A673 (cell line): ENCODE results near the gene IGSF21. TPM values are rescaled to one million over a fixed set of nuclear protein-coding genes. Genes with fewer than 3 reads are reported as not detected.

Experiments
- BruUV-seq: library from RNA; stranded (reverse); fragments of 400-500 nt; replicated peaks from 2 replicates; lab custom pipeline; 2021; lab: Mats Ljungman, UMichigan
- CTCF ChIA-PET: fragments of 300-600 bp; sonication (Branson Sonifier 250); formaldehyde crosslinking; loops from one replicate; lab custom pipeline; 2022; ENCODE audit warnings: antibody characterized with exemption; lab: Charles Lee
- POLR2A ChIA-PET: fragments of 300-600 bp; sonication (Branson Sonifier 250); formaldehyde crosslinking; loops from one replicate; lab custom pipeline; 2022; ENCODE audit warnings: antibody characterized with exemption; ENCODE audit not compliant: low non-redundant PET; lab: Charles Lee
- DNase-seq: peaks from one replicate; pipeline ENCODE4 v3.0.0-alpha.2; 2015; ENCODE audit warnings: low spot score
- H3K27ac ChIP-seq: fragments of 200-600 bp; sonication (generic); 2 replicates; pipeline ENCODE4 v1.5.1; 2016; ENCODE audit warnings: mixed run types, low read depth, mild to moderate bottlenecking, mixed read lengths, antibody characterized with exemption, low read length; ENCODE audit not compliant: poor library complexity, severe bottlenecking
- H3K27me3 ChIP-seq: fragments of 200-600 bp; sonication (generic); replicated peaks from 2 replicates; pipeline ENCODE4 v1.6.1; 2017; ENCODE audit warnings: mixed run types, low read depth, mild to moderate bottlenecking, mixed read lengths, antibody characterized with exemption, low read length; ENCODE audit not compliant: insufficient read depth, poor library complexity
- H3K36me3 ChIP-seq: fragments of 200-600 bp; sonication (generic); 2 replicates; pipeline ENCODE4 v1.6.1; 2016; ENCODE audit warnings: mixed run types, mild to moderate bottlenecking, mixed read lengths, antibody characterized with exemption, low read length; ENCODE audit not compliant: insufficient read depth, poor library complexity, severe bottlenecking
- H3K4me1 ChIP-seq: fragments of 200-600 bp; sonication (generic); 2 replicates; pipeline ENCODE4 v1.6.1; 2017; ENCODE audit warnings: mixed run types, mild to moderate bottlenecking, mixed read lengths, antibody characterized with exemption, low read length; ENCODE audit not compliant: insufficient read depth, poor library complexity, severe bottlenecking
- H3K4me3 ChIP-seq: fragments of 200-600 bp; sonication (generic); 2 replicates; pipeline ENCODE4 v1.5.1; 2016; ENCODE audit warnings: low read depth, mixed run types, mild to moderate bottlenecking, mixed read lengths, low read length; ENCODE audit not compliant: poor library complexity, severe bottlenecking
- H3K9me3 ChIP-seq: fragments of 200-600 bp; sonication (generic); 2 replicates; pipeline ENCODE4 v1.6.1; 2016; ENCODE audit warnings: mixed run types, low read depth, mild to moderate bottlenecking, mixed read lengths, antibody characterized with exemption, low read length; ENCODE audit not compliant: poor library complexity, severe bottlenecking
- CTCF ChIP-seq: fragments of 300-800, 200-600 bp; sonication (generic); conservative IDR thresholded peaks from 2 replicates; pipeline ENCODE4 v1.5.1; 2017; ENCODE audit warnings: low read depth, mild to moderate bottlenecking, antibody characterized with exemption, low read length, moderate library complexity, mixed read lengths
- EZH2 ChIP-seq: fragments of 200-600 bp; sonication (generic); IDR thresholded peaks from 2 replicates; pipeline ENCODE4 v1.6.1; 2017; ENCODE audit warnings: borderline replicate concordance, low read depth, mild to moderate bottlenecking, mixed read lengths, antibody characterized with exemption, low read length; ENCODE audit not compliant: poor library complexity, severe bottlenecking
- intact Hi-C: fragments of 100-400 bp; cut with micrococcal nuclease; formaldehyde crosslinking; loops from one replicate; pipeline ENCODE4 v1.10.0; 2022; ENCODE audit not compliant: unreplicated experiment
- total RNA-seq: library from RNA; stranded (reverse); gene quantifications from 2 replicates; pipeline ENCODE4 v1.2.3, GENCODE V29; 2021

Gene IGSF21
- total RNA-seq, 1 experiment from 2014 or later, result 3.2 TPM

GRCh38 chr1:18280956-18281355, 173.4 kb downstream of the IGSF21 start:
- Histone ChIP-seq H3K27me3 (no peaks in the 10 kb centered on the region), H3K4me1 (peaks cover 12% of the 10 kb centered on the region), H3K4me3 (no peak overlapping the region), H3K9me3 (no peaks in the 10 kb centered on the region), H3K36me3 (no peaks in the 10 kb centered on the region), H3K27ac (no peak overlapping the region)
- CTCF ChIA-PET, result no interaction called here
- POLR2A ChIA-PET, result no interaction called here
- TF ChIP-seq EZH2, result no peak
- TF ChIP-seq CTCF, result no peak
- intact Hi-C loops, result no loop called here
- BruUV-seq, result no TSS peak
- DNase-seq, result no peak

GRCh38 chr1:18282851-18283600, 175.4 kb downstream of the IGSF21 start:
- Histone ChIP-seq H3K9me3 (no peaks in the 10 kb centered on the region), H3K27me3 (no peaks in the 10 kb centered on the region), H3K27ac (no peak overlapping the region), H3K4me3 (no peak overlapping the region), H3K4me1 (peaks cover 12% of the 10 kb centered on the region), H3K36me3 (no peaks in the 10 kb centered on the region)
- CTCF ChIA-PET, result no interaction called here
- TF ChIP-seq CTCF (no peak), EZH2 (no peak)
- intact Hi-C loops, result no loop called here
- BruUV-seq, result no TSS peak
- DNase-seq, result peak; percentile 45
- POLR2A ChIA-PET, result no interaction called here

GRCh38 chr1:18283601-18284385, 176.2 kb downstream of the IGSF21 start:
- H3K4me1 ChIP-seq, result peaks cover 12% of the 10 kb centered on the region
- H3K36me3 ChIP-seq, result no peaks in the 10 kb centered on the region
- intact Hi-C loops, result no loop called here
- DNase-seq, result peak; percentile 46
- CTCF ChIA-PET, result no interaction called here
- no peaks in the 10 kb centered on the region for H3K9me3 ChIP-seq
- H3K27ac ChIP-seq, result no peak overlapping the region
- TF ChIP-seq CTCF (no peak), EZH2 (no peak)
- POLR2A ChIA-PET, result no interaction called here
- no TSS peak for BruUV-seq
- H3K27me3 ChIP-seq, result no peaks in the 10 kb centered on the region
- H3K4me3 ChIP-seq, result no peak overlapping the region
